ENCODE results near the gene MRPL47.

The MRPL47 gene

DNA sequence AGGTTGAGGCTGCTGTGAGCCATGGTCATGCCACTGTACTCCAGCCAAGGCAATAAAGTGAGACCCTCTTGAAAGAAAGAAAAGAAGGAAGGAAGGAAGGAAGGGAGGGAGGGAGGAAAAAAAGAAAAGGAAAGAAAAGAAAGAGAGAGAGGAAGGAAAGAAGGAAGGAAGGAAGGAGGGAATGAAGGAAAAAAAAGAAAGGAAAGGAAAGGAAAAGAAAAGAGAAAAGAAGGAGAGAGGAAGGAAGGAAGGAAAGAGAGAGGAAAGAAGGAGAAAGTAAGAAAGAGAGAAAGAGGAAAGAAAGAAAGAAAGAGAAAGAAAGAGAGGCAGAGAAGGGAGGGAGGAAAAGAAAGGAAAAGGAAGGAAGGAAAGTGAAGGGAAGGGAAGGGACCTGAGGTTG is 62.1 kb downstream of the MRPL47 start:
- TF ChIP-seq, protein P1, sequence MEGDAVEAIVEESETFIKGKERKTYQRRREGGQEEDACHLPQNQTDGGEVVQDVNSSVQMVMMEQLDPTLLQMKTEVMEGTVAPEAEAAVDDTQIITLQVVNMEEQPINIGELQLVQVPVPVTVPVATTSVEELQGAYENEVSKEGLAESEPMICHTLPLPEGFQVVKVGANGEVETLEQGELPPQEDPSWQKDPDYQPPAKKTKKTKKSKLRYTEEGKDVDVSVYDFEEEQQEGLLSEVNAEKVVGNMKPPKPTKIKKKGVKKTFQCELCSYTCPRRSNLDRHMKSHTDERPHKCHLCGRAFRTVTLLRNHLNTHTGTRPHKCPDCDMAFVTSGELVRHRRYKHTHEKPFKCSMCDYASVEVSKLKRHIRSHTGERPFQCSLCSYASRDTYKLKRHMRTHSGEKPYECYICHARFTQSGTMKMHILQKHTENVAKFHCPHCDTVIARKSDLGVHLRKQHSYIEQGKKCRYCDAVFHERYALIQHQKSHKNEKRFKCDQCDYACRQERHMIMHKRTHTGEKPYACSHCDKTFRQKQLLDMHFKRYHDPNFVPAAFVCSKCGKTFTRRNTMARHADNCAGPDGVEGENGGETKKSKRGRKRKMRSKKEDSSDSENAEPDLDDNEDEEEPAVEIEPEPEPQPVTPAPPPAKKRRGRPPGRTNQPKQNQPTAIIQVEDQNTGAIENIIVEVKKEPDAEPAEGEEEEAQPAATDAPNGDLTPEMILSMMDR (IDR thresholded peaks at IDR 0.05; ENCODE audit: control insufficient read depth, extremely low read depth, insufficient read depth), result no peak
- H3K4me3 ChIP-seq (ENCODE audit: low read depth, low read length), result no peak overlapping the region
- DNase-seq (ENCODE audit: low read depth), result no peak

DNA sequence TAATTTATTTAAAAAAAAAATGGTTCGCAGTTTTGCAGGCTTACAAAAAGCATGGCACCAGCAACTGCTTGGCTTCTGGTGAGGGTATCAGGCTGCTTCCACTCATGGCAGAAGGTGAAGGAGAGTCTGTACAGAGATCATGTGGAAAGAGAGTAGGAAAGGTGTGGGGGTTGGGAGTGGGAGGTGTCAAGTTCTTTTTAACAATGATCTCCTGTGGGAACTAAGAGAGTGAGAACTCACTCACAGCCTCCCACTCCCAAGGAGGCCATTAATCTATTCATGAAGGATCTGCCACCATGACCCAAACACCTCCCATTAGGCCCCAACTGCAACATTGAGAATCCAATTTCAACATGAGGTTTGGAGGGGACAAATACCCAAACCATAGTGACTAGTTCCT is 62.8 kb downstream of the MRPL47 start:
- TF ChIP-seq, protein P1 (IDR thresholded peaks at IDR 0.05; ENCODE audit: control insufficient read depth, extremely low read depth, insufficient read depth), result no peak

DNA sequence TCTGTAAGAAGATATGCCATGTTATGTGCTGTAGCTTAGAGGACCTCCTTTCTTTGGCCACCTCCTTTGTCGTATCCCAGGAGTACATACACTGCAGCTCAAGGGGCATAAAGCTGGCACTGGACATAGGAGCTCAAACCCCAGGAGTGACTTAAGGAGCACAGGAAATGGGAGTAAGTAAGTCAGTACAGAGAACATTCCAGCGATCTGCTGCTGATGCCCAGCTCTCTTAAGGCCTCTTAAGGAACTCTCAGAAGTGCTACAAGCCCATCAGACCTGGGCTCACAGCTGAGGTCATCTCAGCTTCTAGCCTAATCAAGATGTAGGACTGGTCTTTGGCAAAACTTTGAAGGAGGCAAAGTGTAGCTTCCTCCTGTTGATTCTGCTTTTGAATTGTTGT is 63.3 kb downstream of the MRPL47 start:
- no peak for DNase-seq (ENCODE audit: low read depth)
- TF ChIP-seq, protein P1 (IDR thresholded peaks at IDR 0.05; ENCODE audit: control insufficient read depth, extremely low read depth, insufficient read depth), result no peak
- no peak overlapping the region for H3K4me3 ChIP-seq (ENCODE audit: low read depth, low read length)

More for the DNA sequence above, 62.8 kb downstream of the MRPL47 start:
- no peak overlapping the region for H3K4me3 ChIP-seq (ENCODE audit: low read depth, low read length)
- no peak for DNase-seq (ENCODE audit: low read depth)

Measured in LNCaP clone FGC (cell line).